Measurements from ENCODE around the gene PXYLP1.

DNA sequence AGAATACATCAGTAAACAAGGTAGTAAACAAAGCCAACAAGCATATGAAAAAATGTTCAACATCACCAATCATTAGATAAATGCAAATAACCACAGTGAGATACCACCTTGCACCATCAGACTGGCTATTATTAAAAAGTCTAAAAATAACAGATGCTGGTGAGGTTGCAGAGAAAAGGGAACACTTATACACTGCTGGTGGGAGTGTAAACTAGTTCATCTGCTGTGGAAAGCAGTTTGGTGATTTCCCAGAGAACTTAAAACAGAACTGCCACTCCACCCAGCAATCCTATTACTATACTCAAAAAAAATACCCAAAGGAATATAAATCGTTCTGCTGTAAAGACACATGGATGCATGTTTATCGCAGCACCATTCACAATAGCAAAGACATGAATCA lies 106.4 kb downstream of the PXYLP1 start:
- TF ChIP-seq, protein P1, sequence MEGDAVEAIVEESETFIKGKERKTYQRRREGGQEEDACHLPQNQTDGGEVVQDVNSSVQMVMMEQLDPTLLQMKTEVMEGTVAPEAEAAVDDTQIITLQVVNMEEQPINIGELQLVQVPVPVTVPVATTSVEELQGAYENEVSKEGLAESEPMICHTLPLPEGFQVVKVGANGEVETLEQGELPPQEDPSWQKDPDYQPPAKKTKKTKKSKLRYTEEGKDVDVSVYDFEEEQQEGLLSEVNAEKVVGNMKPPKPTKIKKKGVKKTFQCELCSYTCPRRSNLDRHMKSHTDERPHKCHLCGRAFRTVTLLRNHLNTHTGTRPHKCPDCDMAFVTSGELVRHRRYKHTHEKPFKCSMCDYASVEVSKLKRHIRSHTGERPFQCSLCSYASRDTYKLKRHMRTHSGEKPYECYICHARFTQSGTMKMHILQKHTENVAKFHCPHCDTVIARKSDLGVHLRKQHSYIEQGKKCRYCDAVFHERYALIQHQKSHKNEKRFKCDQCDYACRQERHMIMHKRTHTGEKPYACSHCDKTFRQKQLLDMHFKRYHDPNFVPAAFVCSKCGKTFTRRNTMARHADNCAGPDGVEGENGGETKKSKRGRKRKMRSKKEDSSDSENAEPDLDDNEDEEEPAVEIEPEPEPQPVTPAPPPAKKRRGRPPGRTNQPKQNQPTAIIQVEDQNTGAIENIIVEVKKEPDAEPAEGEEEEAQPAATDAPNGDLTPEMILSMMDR (IDR thresholded peaks at IDR 0.05), result no peak
- TF ChIP-seq POLR2A (IDR thresholded peaks at IDR 0.05), result no peak
- TF ChIP-seq POLR2AphosphoS5 (IDR thresholded peaks at IDR 0.05), result no peak
- TF ChIP-seq EP300 (IDR thresholded peaks at IDR 0.05), result no peak

Measured in sigmoid colon (tissue), 4 donors.